Head of caudate nucleus (tissue), 42 donors: ENCODE measurements around the gene TMEM266.
A peak's percentile ranks its signal among the peaks of the same experiment; 100 is the strongest.

Experiments used
- DNase-seq, 42 donors: peaks; one replicate each; pipeline versions ENCODE4 v3.0.0 to v3.0.0-alpha.2; 2020 to 2021; ENCODE audit warnings: mixed read lengths in 7 of 42
- intact Hi-C: fragments of 100-400 bp; cut with DNase I; formaldehyde crosslinking; loops from one replicate; pipeline ENCODE4 v1.15.0; 2022

TMEM266 gene

GRCh38 chr15:76173317-76173834, 113.6 kb downstream of the TMEM266 start:
- intact Hi-C loops: no loop called here
- no peak for DNase-seq

- intact Hi-C loops: no loop called here
- DNase-seq: no peak
Measured at GRCh38 chr15:76174654-76175053, 114.9 kb downstream of the TMEM266 start.

- no peak for DNase-seq
- intact Hi-C loops: no loop called here
Measured at GRCh38 chr15:76175442-76175841, 115.7 kb downstream of the TMEM266 start.

- intact Hi-C loops: no loop called here
- no peak for DNase-seq
Measured at GRCh38 chr15:76176059-76176458, 116.3 kb downstream of the TMEM266 start.

GRCh38 chr15:76176487-76177085, 116.8 kb downstream of the TMEM266 start:
- DNase-seq: no peak

GRCh38 chr15:76177491-76178040, 117.8 kb downstream of the TMEM266 start:
- DNase-seq: peak in 8 of 42 donors; percentile 25 to 64 (median 40)
- intact Hi-C loops: no loop called here

More at GRCh38 chr15:76176487-76177085, 116.8 kb downstream of the TMEM266 start:
- intact Hi-C loops: no loop called here

- DNase-seq: no peak
- intact Hi-C loops: no loop called here
Measured at GRCh38 chr15:76178296-76179000, 118.7 kb downstream of the TMEM266 start.

GRCh38 chr15:76179023-76179422, 119.2 kb downstream of the TMEM266 start:
- DNase-seq: no peak
- intact Hi-C loops: no loop called here

- no peak for DNase-seq
- intact Hi-C loops: no loop called here
Measured at GRCh38 chr15:76180321-76180720, 120.5 kb downstream of the TMEM266 start.

GRCh38 chr15:76181705-76182107, 121.9 kb downstream of the TMEM266 start:
- intact Hi-C loops: no loop called here
- peak in 3 of 42 donors; percentile 20 to 53 (median 45) for DNase-seq

GRCh38 chr15:76183930-76184649, 124.3 kb downstream of the TMEM266 start:
- intact Hi-C loops: no loop called here
- DNase-seq: no peak

GRCh38 chr15:76184650-76185035, 124.9 kb downstream of the TMEM266 start:
- DNase-seq: no peak
- intact Hi-C loops: no loop called here

- intact Hi-C loops: no loop called here
- no peak for DNase-seq
Measured at GRCh38 chr15:76185716-76186115, 125.9 kb downstream of the TMEM266 start.

GRCh38 chr15:76187163-76187562, 127.4 kb downstream of the TMEM266 start:
- intact Hi-C loops: no loop called here
- no peak for DNase-seq

- intact Hi-C loops: no loop called here
- DNase-seq: no peak
Measured at GRCh38 chr15:76189106-76189505, 129.3 kb downstream of the TMEM266 start.

- no peak for DNase-seq
- intact Hi-C loops: no loop called here
Measured at GRCh38 chr15:76190070-76190564, 130.3 kb downstream of the TMEM266 start.

GRCh38 chr15:76190751-76191538, 131.2 kb downstream of the TMEM266 start:
- intact Hi-C loops: no loop called here
- DNase-seq: peak; percentile 66 to 92 (median 80)

GRCh38 chr15:76191539-76192244, 131.9 kb downstream of the TMEM266 start:
- DNase-seq: no peak
- intact Hi-C loops: no loop called here
